Testis (tissue), 3 donors: ENCODE measurements around the gene HNMT. TPM values are rescaled to one million over a fixed set of nuclear protein-coding genes. Genes with fewer than 3 reads are reported as not detected.

ENCODE experiments used
- DNase-seq: peaks from one replicate; pipeline ENCODE4 v3.0.0-alpha.2; 2019
- H3K27ac ChIP-seq, 2 donors: fragments of 200-600 bp; sonication (generic); one replicate each; pipeline ENCODE4 v1.5.1; 2019
- H3K27me3 ChIP-seq: fragments of 200-600 bp; sonication (generic); one replicate; pipeline ENCODE4 v1.5.1; 2019
- H3K36me3 ChIP-seq: fragments of 200-600 bp; sonication (generic); one replicate; pipeline ENCODE4 v1.5.1; 2017; ENCODE audit warnings: low read depth; ENCODE audit errors: missing control alignments
- H3K4me1 ChIP-seq: fragments of 200-600 bp; sonication (generic); one replicate; pipeline ENCODE4 v1.5.1; 2019
- H3K4me3 ChIP-seq, 2 donors: fragments of 200-600 bp; sonication (generic); one replicate each; pipeline ENCODE4 v1.5.1; 2017 to 2019
- H3K9me3 ChIP-seq: fragments of 200-600 bp; sonication (generic); one replicate; pipeline ENCODE4 v1.5.1; 2017
- POLR2A ChIP-seq: fragments of 450-650 bp; IDR thresholded peaks from one replicate; pipeline ENCODE4 v1.6.1; 2017; ENCODE audit warnings: antibody characterized with exemption, mild to moderate bottlenecking, moderate library complexity
- WGBS, 2 donors: methylation state at CpG; one replicate each; pipeline ENCODE4 v1.1.5; 2018; 5-methylcytosine and 5-hydroxymethylcytosine counted together
- intact Hi-C: fragments of 100-400 bp; cut with DNase I; formaldehyde crosslinking; loops from one replicate; pipeline ENCODE4 v1.15.1; 2023; ENCODE audit warnings: low total_unique reads
- polyA plus RNA-seq: library from polyadenylated mRNA; stranded (reverse); fragments of 350-450 nt; fragmentation: Illumina TruSeq; extraction: RNeasy Lipid Tissue Mini Kit (QIAGEN cat#74804); gene quantifications from one replicate; pipeline ENCODE4 v1.2.3, GENCODE V29; 2014; ENCODE audit warnings: low read depth, low replicate concordance; ENCODE audit not compliant: insufficient read depth
- total RNA-seq, 2 donors: library from RNA; depleted of rRNA; stranded (reverse); fragments of >200 nt; gene quantifications; one replicate each; pipeline ENCODE4 v1.2.3, GENCODE V29; 2016
- TF ChIP-seq, protein P1 (sequence below), 3 experiments: fragments of 450-650 bp in 2 of 3; fragments of 200-600 bp in 1 of 3; sonication (generic) in 1 of 3; IDR thresholded peaks; one replicate each; pipeline ENCODE4 v1.5.1; 2016 to 2019; ENCODE audit warnings: antibody characterized with exemption in 3 of 3, mild to moderate bottlenecking in 2 of 3, moderate library complexity in 1 of 3

The HNMT gene
- total and polyA plus RNA-seq, 3 donors from 2014 or later = 13.6 to 20.8 (median 15.7) TPM

DNA sequence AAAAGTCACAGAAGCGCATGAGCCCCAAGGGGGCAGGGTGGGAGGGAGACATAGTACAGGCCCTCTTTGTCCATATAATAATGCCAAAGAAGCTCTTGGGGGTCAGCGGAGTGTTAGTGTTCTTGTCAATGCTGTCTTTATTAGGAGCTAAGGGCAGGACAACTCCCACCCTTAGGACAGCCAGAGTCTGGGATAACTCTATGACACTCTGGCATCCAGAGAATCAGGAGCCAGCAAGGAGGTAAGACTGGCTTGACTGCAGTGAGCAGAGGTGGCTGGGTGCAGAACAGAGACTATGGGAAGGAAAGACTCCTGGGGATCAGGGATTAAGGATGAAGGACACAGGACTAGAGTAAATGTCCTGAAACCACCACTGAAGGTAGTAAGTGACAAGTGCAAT lies 19.0 kb upstream of the HNMT start:
- 61 to 94% methylated on average over 2 of the region's 2 CpGs for WGBS, 2 donors
- intact Hi-C loops = no loop called here

DNA sequence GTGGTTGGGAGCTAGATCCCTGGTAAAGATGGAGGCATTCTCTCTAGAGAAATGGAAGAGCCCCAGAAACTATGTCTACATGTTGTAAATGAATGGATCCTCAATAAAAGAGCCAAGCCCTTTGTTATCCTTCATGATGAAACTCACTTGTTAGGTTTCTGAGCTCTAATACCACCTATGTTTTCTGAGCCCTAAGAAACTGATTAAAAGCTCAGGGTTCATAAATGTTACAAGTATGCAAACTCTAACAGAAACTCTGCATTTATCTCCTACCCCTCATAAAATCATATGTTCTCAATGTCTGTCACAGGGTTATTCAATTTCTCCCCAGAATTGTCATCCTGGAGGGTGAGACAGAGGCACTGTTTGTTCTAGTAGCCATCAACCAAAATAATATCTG lies 18.0 kb upstream of the HNMT start:
- intact Hi-C loops = no loop called here
- Histone ChIP-seq H3K36me3 (no peaks in the 10 kb centered on the region), H3K27me3 (no peaks in the 10 kb centered on the region), H3K27ac (no peak overlapping the region), H3K4me1 (no peaks in the 10 kb centered on the region), H3K9me3 (no peaks in the 10 kb centered on the region), H3K4me3 (no peak overlapping the region)
- TF ChIP-seq POLR2A = no peak
- TF ChIP-seq, protein P1, sequence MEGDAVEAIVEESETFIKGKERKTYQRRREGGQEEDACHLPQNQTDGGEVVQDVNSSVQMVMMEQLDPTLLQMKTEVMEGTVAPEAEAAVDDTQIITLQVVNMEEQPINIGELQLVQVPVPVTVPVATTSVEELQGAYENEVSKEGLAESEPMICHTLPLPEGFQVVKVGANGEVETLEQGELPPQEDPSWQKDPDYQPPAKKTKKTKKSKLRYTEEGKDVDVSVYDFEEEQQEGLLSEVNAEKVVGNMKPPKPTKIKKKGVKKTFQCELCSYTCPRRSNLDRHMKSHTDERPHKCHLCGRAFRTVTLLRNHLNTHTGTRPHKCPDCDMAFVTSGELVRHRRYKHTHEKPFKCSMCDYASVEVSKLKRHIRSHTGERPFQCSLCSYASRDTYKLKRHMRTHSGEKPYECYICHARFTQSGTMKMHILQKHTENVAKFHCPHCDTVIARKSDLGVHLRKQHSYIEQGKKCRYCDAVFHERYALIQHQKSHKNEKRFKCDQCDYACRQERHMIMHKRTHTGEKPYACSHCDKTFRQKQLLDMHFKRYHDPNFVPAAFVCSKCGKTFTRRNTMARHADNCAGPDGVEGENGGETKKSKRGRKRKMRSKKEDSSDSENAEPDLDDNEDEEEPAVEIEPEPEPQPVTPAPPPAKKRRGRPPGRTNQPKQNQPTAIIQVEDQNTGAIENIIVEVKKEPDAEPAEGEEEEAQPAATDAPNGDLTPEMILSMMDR (IDR thresholded peaks at IDR 0.05) = no peak
- DNase-seq = no peak

More for the DNA sequence above, 19.0 kb upstream of the HNMT start:
- Histone ChIP-seq H3K27me3 (no peaks in the 10 kb centered on the region), H3K4me1 (no peaks in the 10 kb centered on the region), H3K9me3 (no peaks in the 10 kb centered on the region), H3K4me3 (no peak overlapping the region), H3K36me3 (no peaks in the 10 kb centered on the region), H3K27ac (no peak overlapping the region)
- DNase-seq = no peak
- TF ChIP-seq, protein P1 (IDR thresholded peaks at IDR 0.05) = no peak
- no peak for TF ChIP-seq POLR2A

DNA sequence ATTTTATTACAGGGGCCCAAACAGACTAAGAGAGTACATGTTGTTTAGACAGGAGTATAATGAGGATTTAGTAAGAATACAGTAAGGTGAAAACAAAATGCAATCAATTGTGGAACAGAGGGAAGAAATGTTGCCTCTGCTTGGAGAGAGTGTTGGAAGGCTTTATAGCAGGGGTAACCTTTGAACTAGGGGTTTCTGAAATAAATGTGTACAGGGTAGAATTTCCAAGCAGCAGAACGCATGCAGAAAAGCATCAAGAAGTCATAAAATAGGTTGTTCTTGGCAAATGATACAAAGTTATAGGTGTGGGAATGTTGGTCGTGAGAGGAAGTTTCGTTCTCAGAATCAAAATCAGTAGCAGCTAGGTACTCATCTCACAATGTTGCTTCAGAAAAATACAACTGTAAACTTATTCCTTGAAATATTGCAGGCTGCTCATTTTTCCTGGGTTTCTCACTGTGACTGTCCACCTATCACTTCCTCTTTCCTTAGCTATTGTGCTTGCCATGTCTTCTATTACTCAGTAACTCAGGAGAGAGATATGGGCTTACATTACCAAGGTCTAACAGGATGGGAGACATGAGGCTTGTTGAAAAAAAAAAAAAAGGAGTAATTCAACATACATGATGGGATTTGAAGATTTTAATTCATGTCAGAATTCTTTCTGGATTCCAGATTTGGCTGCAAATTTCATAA lies 17.1 kb upstream of the HNMT start:
- Histone ChIP-seq H3K27ac (no peak overlapping the region), H3K36me3 (no peaks in the 10 kb centered on the region), H3K27me3 (no peaks in the 10 kb centered on the region), H3K4me1 (no peaks in the 10 kb centered on the region), H3K9me3 (no peaks in the 10 kb centered on the region), H3K4me3 (no peak overlapping the region)
- no peak for TF ChIP-seq POLR2A
- TF ChIP-seq, protein P1 (IDR thresholded peaks at IDR 0.05) = no peak
- no peak for DNase-seq
- intact Hi-C loops = no loop called here
- 43 to 55% methylated on average over 3 of the region's 3 CpGs for WGBS, 2 donors

DNA sequence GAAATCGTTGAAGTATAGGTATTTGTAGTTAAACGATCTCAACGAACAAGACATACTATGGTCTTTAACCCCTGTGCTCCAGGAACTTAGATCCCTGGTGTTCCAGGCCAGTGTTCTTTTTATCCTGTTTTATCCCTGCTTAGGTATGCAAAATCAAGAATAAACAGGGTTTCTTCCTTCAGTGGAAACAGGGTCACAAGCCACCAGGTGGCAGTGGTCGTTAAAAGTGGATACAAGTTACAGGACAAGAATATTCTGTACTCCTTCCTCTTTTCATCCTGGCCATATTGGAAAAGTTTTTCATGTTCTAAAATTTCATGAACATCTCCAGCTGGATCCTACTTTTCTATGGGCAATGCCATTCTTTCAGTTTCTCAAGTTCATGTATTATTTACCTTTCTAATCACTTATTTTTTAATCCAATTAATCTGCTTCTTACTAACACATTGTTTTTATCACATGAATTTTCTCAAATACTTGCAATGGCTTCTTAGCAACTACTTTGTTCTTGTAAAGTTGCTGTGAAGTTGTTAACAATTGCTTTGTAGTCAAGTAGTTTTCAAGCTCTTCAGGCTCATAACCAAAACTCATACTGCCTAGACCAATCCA lies 16.4 kb upstream of the HNMT start:
- 29 to 41% methylated on average over 4 of the region's 4 CpGs for WGBS, 2 donors
- Histone ChIP-seq H3K27me3 (no peaks in the 10 kb centered on the region), H3K4me1 (no peaks in the 10 kb centered on the region), H3K36me3 (no peaks in the 10 kb centered on the region), H3K9me3 (no peaks in the 10 kb centered on the region), H3K27ac (no peak overlapping the region), H3K4me3 (no peak overlapping the region)
- TF ChIP-seq POLR2A = no peak
- TF ChIP-seq, protein P1 (IDR thresholded peaks at IDR 0.05) = peak; percentile 54 to 74 (median 59)
- peak; percentile 91 for DNase-seq
- intact Hi-C loops = no loop called here

DNA sequence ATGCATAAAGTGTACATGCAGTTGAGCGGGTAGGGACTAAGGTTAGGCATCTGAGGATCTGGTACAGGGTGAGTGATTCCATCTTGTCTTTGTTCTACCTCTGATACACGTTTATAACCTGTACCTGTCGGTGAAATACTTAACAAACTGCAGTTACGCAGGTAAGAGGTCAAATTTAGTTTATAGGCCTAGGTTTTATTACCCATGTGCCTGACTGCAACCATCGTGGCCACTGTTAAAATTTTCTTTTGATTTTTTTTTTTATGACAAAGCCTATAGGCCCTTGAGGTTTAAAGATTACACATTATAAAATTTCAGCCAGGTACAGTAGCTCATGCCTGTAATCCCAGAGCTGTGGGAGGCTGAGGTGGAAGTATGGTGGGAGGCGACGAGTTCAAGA lies 15.4 kb upstream of the HNMT start:
- DNase-seq = no peak
- 79 to 82% methylated on average over 7 of the region's 7 CpGs for WGBS, 2 donors

More for the DNA sequence above, 15.4 kb upstream of the HNMT start:
- no peaks in the 10 kb centered on the region for H3K36me3 ChIP-seq
- H3K27me3 ChIP-seq = no peaks in the 10 kb centered on the region
- intact Hi-C loops = no loop called here
- H3K4me3 ChIP-seq = no peak overlapping the region
- no peaks in the 10 kb centered on the region for H3K4me1 ChIP-seq
- TF ChIP-seq, protein P1 (IDR thresholded peaks at IDR 0.05) = no peak
- TF ChIP-seq POLR2A = no peak
- no peak overlapping the region for H3K27ac ChIP-seq
- no peaks in the 10 kb centered on the region for H3K9me3 ChIP-seq
